B cell (primary cell): ENCODE data around the gene TRIO. TPM values are rescaled to one million over a fixed set of nuclear protein-coding genes. Genes with fewer than 3 reads are reported as not detected.

Source experiments
- ATAC-seq: fragments of 200-7000 bp; cut with Tn5 transposase; one replicate; pipeline ENCODE4 v1.10.0; 2021; ENCODE audit warnings: low read depth, mild to moderate bottlenecking, moderate number of reproducible peaks, moderate library complexity
- CTCF ChIA-PET: fragments of 350-600 bp; sonication (Branson Sonifier 250); formaldehyde crosslinking; loops from one replicate; lab custom pipeline; 2021; ENCODE audit warnings: antibody characterized with exemption, inconsistent platforms; lab: Charles Lee
- POLR2A ChIA-PET: fragments of 350-600 bp; sonication (Branson Sonifier 250); formaldehyde crosslinking; loops from one replicate; lab custom pipeline; 2021; ENCODE audit warnings: antibody characterized with exemption; lab: Charles Lee
- DNase-seq: peaks from one replicate; pipeline ENCODE4 v3.0.0; 2013
- H2AFZ ChIP-seq: 2 replicates; pipeline ENCODE4 v1.6.1; 2012; ENCODE audit warnings: mild to moderate bottlenecking, low read depth, low read length; ENCODE audit not compliant: insufficient read depth, poor library complexity, severe bottlenecking
- H3K27ac ChIP-seq, 2 donors: 1 replicate in 1 of 2; 2 replicates in 1 of 2; pipeline ENCODE4 v1.5.1; 2012 to 2013; ENCODE audit warnings: low read length in 2 of 2, mild to moderate bottlenecking in 2 of 2, moderate library complexity in 1 of 2
- H3K27me3 ChIP-seq, 4 experiments: fragments of 200-600 bp in 1 of 4; sonication (generic) in 1 of 4; replicated peaks in 1 of 4; 1 replicate in 2 of 4; 2 replicates in 2 of 4; pipeline versions ENCODE4 v1.6.1 to v1.7.0; 2013 to 2016; ENCODE audit warnings: low read length in 3 of 4, mild to moderate bottlenecking in 2 of 4, mixed read lengths in 1 of 4, moderate library complexity in 1 of 4; ENCODE audit not compliant: insufficient read depth in 4 of 4, control insufficient read depth in 3 of 4; ENCODE audit errors: control extremely low read depth in 1 of 4
- H3K36me3 ChIP-seq, 2 experiments: replicated peaks in 1 of 2; 1 replicate in 1 of 2; 2 replicates in 1 of 2; pipeline versions ENCODE4 v1.6.1 to v1.7.1; 2013; ENCODE audit warnings: low read length in 1 of 2; ENCODE audit not compliant: insufficient read depth in 2 of 2, control insufficient read depth in 1 of 2; ENCODE audit errors: control extremely low read depth in 1 of 2, extremely low read depth in 1 of 2
- H3K4me1 ChIP-seq, 2 donors: fragments of 200-600 bp in 1 of 2; sonication (generic) in 1 of 2; 1 replicate in 1 of 2; 2 replicates in 1 of 2; pipeline versions ENCODE4 v1.5.1 to v1.6.1; 2013 to 2017; ENCODE audit warnings: low read length in 2 of 2; ENCODE audit not compliant: control insufficient read depth in 2 of 2, insufficient read depth in 2 of 2
- H3K4me2 ChIP-seq: replicated peaks from 2 replicates; pipeline ENCODE3; 2012; ENCODE audit warnings: mild to moderate bottlenecking, low read depth, low read length; ENCODE audit not compliant: poor library complexity, severe bottlenecking
- H3K4me3 ChIP-seq, 5 experiments: fragments of 200-600 bp in 1 of 5; sonication (generic) in 1 of 5; 1 replicate in 3 of 5; 2 replicates in 2 of 5; pipeline versions ENCODE4 v1.5.1 to v1.7.0; 2011 to 2016; ENCODE audit warnings: low read length in 4 of 5, mild to moderate bottlenecking in 4 of 5, low read depth in 2 of 5, control low read depth in 1 of 5, moderate library complexity in 1 of 5; ENCODE audit not compliant: insufficient read depth in 1 of 5; ENCODE audit errors: control extremely low read depth in 1 of 5, extremely low read depth in 1 of 5
- H3K79me2 ChIP-seq: fragments of 200-600 bp; sonication (generic); one replicate; pipeline ENCODE4 v1.6.0; 2016; ENCODE audit warnings: low read length; ENCODE audit not compliant: control insufficient read depth, insufficient read depth
- H3K9ac ChIP-seq: fragments of 200-600 bp; sonication (generic); 2 replicates; pipeline ENCODE4 v1.6.1; 2017; ENCODE audit warnings: mild to moderate bottlenecking, low read length, moderate library complexity
- H3K9me3 ChIP-seq, 3 donors: one replicate each; pipeline versions ENCODE4 v1.6.1 to v1.7.1; 2013; ENCODE audit warnings: low read length in 2 of 3; ENCODE audit not compliant: control insufficient read depth in 2 of 3, insufficient read depth in 1 of 3; ENCODE audit errors: control extremely low read depth in 1 of 3
- H4K20me1 ChIP-seq: 2 replicates; pipeline ENCODE4 v1.6.0; 2012; ENCODE audit warnings: mild to moderate bottlenecking, low read length; ENCODE audit not compliant: insufficient read depth, control insufficient read depth, poor library complexity, severe bottlenecking
- H3K27ac Mint-ChIP-seq: one replicate; pipeline ENCODE4 v1.8.0; 2021; ENCODE audit warnings: mixed read lengths
- H3K27me3 Mint-ChIP-seq: one replicate; pipeline ENCODE4 v1.8.0; 2021; ENCODE audit warnings: mixed read lengths
- H3K4me1 Mint-ChIP-seq: one replicate; pipeline ENCODE4 v1.8.0; 2021; ENCODE audit warnings: mixed read lengths
- H3K4me3 Mint-ChIP-seq: one replicate; pipeline ENCODE4 v1.8.0; 2021; ENCODE audit warnings: mixed read lengths
- H3K9me3 Mint-ChIP-seq: one replicate; pipeline ENCODE4 v1.8.0; 2022; ENCODE audit warnings: mixed read lengths; ENCODE audit not compliant: insufficient read depth
- EZH2 ChIP-seq: IDR thresholded peaks from 2 replicates; pipeline ENCODE4 v1.6.1; 2012; ENCODE audit warnings: borderline replicate concordance, low read depth, mild to moderate bottlenecking, moderate library complexity, low read length; ENCODE audit not compliant: insufficient read depth, poor library complexity, severe bottlenecking
- WGBS: methylation state at CpG from one replicate; pipeline ENCODE4 v1.1.5; 2013; ENCODE audit warnings: missing lambda C conversion rate; ENCODE audit not compliant: insufficient coverage; 5-methylcytosine and 5-hydroxymethylcytosine counted together
- intact Hi-C: fragments of 100-400 bp; cut with micrococcal nuclease; formaldehyde crosslinking; loops from one replicate; pipeline ENCODE4 v1.10.0; 2022
- polyA plus RNA-seq: library from polyadenylated mRNA; depleted of rRNA; stranded (reverse); fragments of >200 nt; gene quantifications from 2 replicates; pipeline ENCODE4 v1.2.3, GENCODE V29; 2012
- total RNA-seq, 2 donors: library from RNA; stranded (reverse); fragments of 120-200 nt in 1 of 2; gene quantifications; 1 replicate in 1 of 2; 2 replicates in 1 of 2; pipeline versions ENCODE4 v1.2.3 to v1.2.4, GENCODE V29; 2013 to 2022
- TF ChIP-seq, protein P1 (sequence below): fragments of 200-600 bp; IDR thresholded peaks from one replicate; pipeline ENCODE4 v1.8.0; 2022; ENCODE audit warnings: antibody characterized with exemption, mild to moderate bottlenecking

Gene TRIO
- total and polyA plus RNA-seq, 2 donors (not counting 1 experiment from before 2014, with no cell fraction given), result 90.5 to 479 TPM

DNA sequence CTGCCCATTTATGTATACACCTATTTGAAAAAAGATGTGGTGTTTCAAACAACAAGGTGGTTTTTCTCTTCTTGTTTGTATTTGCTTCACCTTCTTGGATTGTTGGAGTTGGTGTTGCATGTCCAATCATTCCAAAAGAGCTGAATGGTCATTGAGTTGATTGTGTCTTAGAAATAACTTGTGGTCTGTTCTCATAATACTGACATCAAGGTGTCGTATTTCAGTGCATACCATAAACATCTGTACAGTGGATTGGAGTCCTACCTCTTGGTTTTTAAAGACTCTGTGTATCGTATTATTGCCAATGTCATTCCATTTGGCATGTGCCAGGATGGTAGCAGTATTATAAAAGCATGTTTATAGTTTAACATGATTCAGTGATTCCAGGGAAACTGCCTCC, 73.2 kb downstream of the TRIO start:
- Histone ChIP-seq H3K4me3 (no peak overlapping the region), H3K4me2 (no peak overlapping the region), H3K4me1 (peaks cover 76 to 82% of the 10 kb centered on the region in 2 donors), H3K27me3 (no peaks in the 10 kb centered on the region), H3K27ac (no peak overlapping the region), H4K20me1 (peaks cover 7% of the 10 kb centered on the region), H3K9ac (no peak overlapping the region), H3K79me2 (peaks cover 97% of the 10 kb centered on the region), H2AFZ (no peak overlapping the region), H3K9me3 (no peaks in the 10 kb centered on the region), H3K36me3 (no peaks in the 10 kb centered on the region)
- Mint-ChIP-seq H3K27ac (peak overlapping the region; percentile 71), H3K9me3 (no peaks in the 10 kb centered on the region), H3K4me1 (peaks cover 97% of the 10 kb centered on the region), H3K4me3 (peak overlapping the region; percentile 1), H3K27me3 (no peaks in the 10 kb centered on the region)
- 100% methylated on average over 1 of the region's 2 CpGs for WGBS
- ATAC-seq (no peak), DNase-seq (no peak)
- no peak for TF ChIP-seq EZH2
- TF ChIP-seq, protein P1, sequence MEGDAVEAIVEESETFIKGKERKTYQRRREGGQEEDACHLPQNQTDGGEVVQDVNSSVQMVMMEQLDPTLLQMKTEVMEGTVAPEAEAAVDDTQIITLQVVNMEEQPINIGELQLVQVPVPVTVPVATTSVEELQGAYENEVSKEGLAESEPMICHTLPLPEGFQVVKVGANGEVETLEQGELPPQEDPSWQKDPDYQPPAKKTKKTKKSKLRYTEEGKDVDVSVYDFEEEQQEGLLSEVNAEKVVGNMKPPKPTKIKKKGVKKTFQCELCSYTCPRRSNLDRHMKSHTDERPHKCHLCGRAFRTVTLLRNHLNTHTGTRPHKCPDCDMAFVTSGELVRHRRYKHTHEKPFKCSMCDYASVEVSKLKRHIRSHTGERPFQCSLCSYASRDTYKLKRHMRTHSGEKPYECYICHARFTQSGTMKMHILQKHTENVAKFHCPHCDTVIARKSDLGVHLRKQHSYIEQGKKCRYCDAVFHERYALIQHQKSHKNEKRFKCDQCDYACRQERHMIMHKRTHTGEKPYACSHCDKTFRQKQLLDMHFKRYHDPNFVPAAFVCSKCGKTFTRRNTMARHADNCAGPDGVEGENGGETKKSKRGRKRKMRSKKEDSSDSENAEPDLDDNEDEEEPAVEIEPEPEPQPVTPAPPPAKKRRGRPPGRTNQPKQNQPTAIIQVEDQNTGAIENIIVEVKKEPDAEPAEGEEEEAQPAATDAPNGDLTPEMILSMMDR, result no peak
- CTCF ChIA-PET, result no interaction called here
- intact Hi-C loops, result no loop called here
- POLR2A ChIA-PET, result interaction anchor here (1.5 kb wide), 1 partner anchor 29 kb away, joined by 3 read pairs; no protein-coding TSS in a partner anchor

DNA sequence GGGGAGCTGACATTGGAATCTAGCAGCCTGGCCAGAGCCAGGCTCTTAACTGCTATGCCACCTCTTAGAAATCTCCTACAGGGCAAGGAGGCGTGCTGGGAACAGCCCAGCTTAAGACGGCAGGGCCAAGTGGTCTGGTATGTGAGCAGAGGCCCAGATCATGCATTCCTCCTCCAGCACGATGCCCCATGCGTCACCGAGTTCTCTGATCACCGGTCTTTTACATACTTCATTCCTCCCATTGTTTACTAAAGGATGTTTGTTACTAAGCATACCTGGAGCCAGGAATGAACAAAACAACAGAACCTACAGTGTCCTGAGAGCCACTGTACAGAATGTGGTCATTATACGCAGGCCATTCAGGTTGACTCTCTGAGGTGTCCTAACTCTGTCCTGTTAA, 73.8 kb downstream of the TRIO start:
- H3K9me3 Mint-ChIP-seq, result no peaks in the 10 kb centered on the region
- H4K20me1 ChIP-seq, result peaks cover 7% of the 10 kb centered on the region
- H3K4me3 Mint-ChIP-seq, result peak overlapping the region; percentile 5
- TF ChIP-seq, protein P1, result no peak
- no peak for TF ChIP-seq EZH2
- H3K9me3 ChIP-seq, result no peaks in the 10 kb centered on the region
- DNase-seq (no peak), ATAC-seq (no peak)
- peak overlapping the region; percentile 71 for H3K27ac Mint-ChIP-seq
- no peak overlapping the region for H3K9ac ChIP-seq
- H3K4me1 Mint-ChIP-seq, result peaks cover 98% of the 10 kb centered on the region
- intact Hi-C loops, result no loop called here
- H3K27me3 ChIP-seq, result no peaks in the 10 kb centered on the region
- H3K27ac ChIP-seq, result peak overlapping the region in 1 of 2 donors; percentile 26
- CTCF ChIA-PET, result interaction anchor here (0.8 kb wide), 1 partner anchor 53 kb away, joined by 3 read pairs; no protein-coding TSS in a partner anchor
- no peaks in the 10 kb centered on the region for H3K27me3 Mint-ChIP-seq
- peaks cover 98% of the 10 kb centered on the region for H3K79me2 ChIP-seq
- H3K4me2 ChIP-seq, result peak overlapping the region; percentile 40
- H2AFZ ChIP-seq, result no peak overlapping the region
- no peak overlapping the region for H3K4me3 ChIP-seq
- POLR2A ChIA-PET, result interaction anchor here (1.0 to 1.5 kb wide), 2 partner anchors 29 to 31 kb away, joined by 3 to 4 read pairs; no protein-coding TSS in a partner anchor
- H3K36me3 ChIP-seq, result no peaks in the 10 kb centered on the region
- WGBS, result 100% methylated on average over 2 of the region's 7 CpGs
- peaks cover 75 to 81% of the 10 kb centered on the region in 2 donors for H3K4me1 ChIP-seq
